Esophagus squamous epithelium (tissue), 4 donors: Measurements from ENCODE around the gene TNS1.

Experiments used
- CTCF ChIP-seq, 6 experiments: fragments of 450-650 bp in 4 of 6; fragments of 200-600 bp in 2 of 6; sonication (generic) in 2 of 6; IDR thresholded peaks; one replicate each; pipeline ENCODE4 v1.5.1; 2016 to 2019; ENCODE audit warnings: antibody characterized with exemption in 6 of 6, mild to moderate bottlenecking in 4 of 6, moderate library complexity in 4 of 6
- POLR2A ChIP-seq, 4 donors: fragments of 450-650 bp; IDR thresholded peaks; one replicate each; pipeline ENCODE4 v1.6.1; 2017; ENCODE audit warnings: antibody characterized with exemption in 4 of 4, mild to moderate bottlenecking in 4 of 4, moderate library complexity in 3 of 4

GRCh38 chr2:217788669-217789002 lies 214.2 kb downstream of the TNS1 start:
- no peak for TF ChIP-seq CTCF (IDR thresholded peaks at IDR 0.05)
- no peak for TF ChIP-seq POLR2A (IDR thresholded peaks at IDR 0.05)
